HepG2 (cell line): ENCODE data around the gene TMEM80. TPM values are rescaled to one million over a fixed set of nuclear protein-coding genes. Genes with fewer than 3 reads are reported as not detected.

Source experiments
- ATAC-seq: fragments of 200-7000 bp; cut with Tn5 transposase; 3 replicates; pipeline ENCODE4 v1.9.1; 2020; ENCODE audit warnings: mild to moderate bottlenecking, moderate library complexity
- BruUV-seq: library from RNA; stranded (reverse); fragments of 400-500 nt; replicated peaks from 2 replicates; lab custom pipeline; 2021; lab: Mats Ljungman, UMichigan
- CTCF ChIA-PET: fragments of 300-600 bp; formaldehyde crosslinking; extraction: SDS; loops from one replicate; lab custom pipeline; 2021; ENCODE audit warnings: low total read pairs, inconsistent platforms, low intra/inter-chr PET ratio; lab: Yijun Ruan, JAX
- POLR2A ChIA-PET: fragments of 350-600 bp; sonication (Branson Sonifier 250); formaldehyde crosslinking; loops from one replicate; lab custom pipeline; 2020; ENCODE audit warnings: antibody characterized with exemption, inconsistent platforms; lab: Yijun Ruan, JAX
- DNase-seq: peaks from one replicate; pipeline ENCODE4 v3.0.0-alpha.2; 2015; ENCODE audit warnings: low spot score
- FAIRE-seq: peaks from 3 replicates; lab custom pipeline; 2011; peaks lifted over from hg19 to GRCh38; lab: Jason Lieb, UNC
- H2AFZ ChIP-seq: one replicate; pipeline ENCODE4 v1.6.1; 2011; ENCODE audit warnings: low read length, inconsistent platforms
- H3K27ac ChIP-seq: fragments of 300-600 bp; 3 replicates; pipeline ENCODE4 v1.8.0; 2011; ENCODE audit warnings: mixed run types, mild to moderate bottlenecking, mixed read lengths, low read length, inconsistent platforms; ENCODE audit not compliant: insufficient read depth; ENCODE audit errors: extremely low read length
- H3K27me3 ChIP-seq, 2 experiments: fragments of 200-600 bp in 1 of 2; 2 replicates in 1 of 2; 3 replicates in 1 of 2; pipeline versions ENCODE4 v1.6.0 to v1.8.0; 2011; ENCODE audit warnings: low read length in 2 of 2, mild to moderate bottlenecking in 2 of 2, moderate library complexity in 2 of 2, inconsistent platforms in 1 of 2; ENCODE audit not compliant: insufficient read depth in 2 of 2, control insufficient read depth in 1 of 2
- H3K36me3 ChIP-seq, 2 experiments: fragments of 200-600 bp in 1 of 2; replicated peaks in 1 of 2; 2 replicates in 1 of 2; 3 replicates in 1 of 2; pipeline versions ENCODE4 v1.5.1 to v1.8.0; 2011; ENCODE audit warnings: low read length in 2 of 2, inconsistent platforms in 1 of 2; ENCODE audit not compliant: insufficient read depth in 2 of 2, control insufficient read depth in 1 of 2
- H3K4me1 ChIP-seq: 2 replicates; pipeline ENCODE4 v1.5.1; 2012; ENCODE audit warnings: low read length, inconsistent platforms; ENCODE audit not compliant: insufficient read depth
- H3K4me2 ChIP-seq: 2 replicates; pipeline ENCODE4 v1.6.0; 2011; ENCODE audit warnings: low read depth, low read length, inconsistent platforms
- H3K4me3 ChIP-seq, 3 experiments: fragments of 200-600 bp in 1 of 3; sonication (generic), shearing (Covaris generic) in 1 of 3; replicated peaks in 1 of 3; 2 replicates each; pipeline ENCODE4 v1.5.1; 2011 to 2016; ENCODE audit warnings: low read length in 3 of 3, inconsistent platforms in 2 of 3, low read depth in 2 of 3, mild to moderate bottlenecking in 2 of 3, control low read depth in 1 of 3, mixed read lengths in 1 of 3; ENCODE audit not compliant: insufficient read depth in 1 of 3
- H3K79me2 ChIP-seq: one replicate; pipeline ENCODE4 v1.6.1; 2011; ENCODE audit warnings: low read length, inconsistent platforms; ENCODE audit not compliant: insufficient read depth
- H3K9ac ChIP-seq: 2 replicates; pipeline ENCODE4 v1.6.0; 2011; ENCODE audit warnings: mild to moderate bottlenecking, low read depth, low read length, inconsistent platforms; ENCODE audit not compliant: insufficient read depth
- H3K9me3 ChIP-seq: 2 replicates; pipeline ENCODE4 v1.5.1; 2012; ENCODE audit warnings: mild to moderate bottlenecking, low read length
- H4K20me1 ChIP-seq: 2 replicates; pipeline ENCODE4 v1.6.0; 2011; ENCODE audit warnings: inconsistent platforms, mild to moderate bottlenecking, low read length, moderate library complexity; ENCODE audit not compliant: insufficient read depth
- AGO2 ChIP-seq: fragments of 200-400 bp; formaldehyde crosslinking; optimal IDR thresholded peaks from 2 replicates; pipeline ENCODE3; 2017; ENCODE audit warnings: mild to moderate bottlenecking, low read depth, low read length, moderate library complexity
- BCL6 ChIP-seq: IDR thresholded peaks from 2 replicates; pipeline ENCODE4 v1.6.1; 2016; ENCODE audit warnings: missing genetic modification reagents, missing compliant biosample characterization
- ETV5 ChIP-seq: IDR thresholded peaks from 2 replicates; pipeline ENCODE4 v1.6.1; 2018; ENCODE audit warnings: missing biosample characterization, missing genetic modification reagents, inconsistent platforms, borderline replicate concordance
- JDP2 ChIP-seq: sonication (generic); formaldehyde crosslinking; IDR thresholded peaks from 2 replicates; pipeline ENCODE4 v1.8.1; 2022; ENCODE audit warnings: missing genetic modification reagents, borderline replicate concordance
- JUNB ChIP-seq: sonication (generic); formaldehyde crosslinking; IDR thresholded peaks from 2 replicates; pipeline ENCODE4 v1.8.0; 2022; ENCODE audit warnings: missing genetic modification reagents, mild to moderate bottlenecking, borderline replicate concordance
- POLR2AphosphoS2 ChIP-seq: IDR thresholded peaks from 2 replicates; pipeline ENCODE4 v1.6.1; 2011; ENCODE audit warnings: low read depth, low read length, improper control_type of control experiment
- RARA ChIP-seq: IDR thresholded peaks from 2 replicates; pipeline ENCODE4 v1.6.1; 2016; ENCODE audit warnings: missing genetic modification reagents, missing compliant biosample characterization
- ZNF567 ChIP-seq: sonication (generic); formaldehyde crosslinking; IDR thresholded peaks from 2 replicates; pipeline ENCODE4 v1.8.1; 2023; ENCODE audit warnings: mild to moderate bottlenecking, missing genetic modification reagents, borderline replicate concordance
- ZNF747 ChIP-seq: sonication (generic); formaldehyde crosslinking; IDR thresholded peaks from 2 replicates; pipeline ENCODE4 v1.8.1; 2023; ENCODE audit warnings: missing genetic modification reagents, mild to moderate bottlenecking, borderline replicate concordance
- ZSCAN25 ChIP-seq: sonication (generic); formaldehyde crosslinking; IDR thresholded peaks from 2 replicates; pipeline ENCODE4 v1.8.0; 2022; ENCODE audit warnings: mild to moderate bottlenecking, missing genetic modification reagents
- WGBS: methylation state at CpG from one replicate; pipeline ENCODE4 v1.1.6; 2017; ENCODE audit warnings: low lambda C conversion rate; 5-methylcytosine and 5-hydroxymethylcytosine counted together
- in situ Hi-C: cut with HindIII; loops from 2 replicates; pipeline ENCODE4 v1.10.0; 2017; ENCODE audit warnings: low pct_unique_long_range_greater_than_20kb; ENCODE audit not compliant: extremely low pct_ligation_motif_present
- intact Hi-C: fragments of 100-400 bp; cut with micrococcal nuclease; formaldehyde crosslinking; loops from one replicate; pipeline ENCODE4 v1.10.0; 2022; ENCODE audit not compliant: unreplicated experiment
- polyA plus RNA-seq, 8 experiments: library from polyadenylated mRNA; depleted of rRNA in 3 of 8; stranded (reverse) in 7 of 8; unstranded in 1 of 8; fragments of >200 nt; fragmentation: Illumina TruSeq in 4 of 8; extraction: Trizol in 4 of 8; gene quantifications; 2 replicates each; pipeline versions ENCODE4 v1.2.1 to v1.2.3, GENCODE V29; 2011 to 2016; ENCODE audit warnings: low read depth in 4 of 8, missing spikeins in 1 of 8, mixed read lengths in 1 of 8; ENCODE audit not compliant: insufficient read depth in 1 of 8
- total RNA-seq, 5 experiments: library from RNA; depleted of rRNA; stranded (reverse); fragments of >200 nt; fragmentation: Illumina TruSeq; extraction: Trizol; gene quantifications; 2 replicates each; pipeline ENCODE4 v1.2.3, GENCODE V29; 2016; ENCODE audit warnings: low read depth in 1 of 5
- TF ChIP-seq, protein P1 (sequence below): sonication (generic); formaldehyde crosslinking; IDR thresholded peaks from 2 replicates; pipeline ENCODE4 v1.8.1; 2023; ENCODE audit warnings: missing genetic modification reagents, mild to moderate bottlenecking, borderline replicate concordance

The TMEM80 gene
- total and polyA plus RNA-seq, 2 of the 13 experiments (the other 11 are each of a cell fraction or from before 2014, with no cell fraction given), result 5.6 to 17.1 TPM

DNA sequence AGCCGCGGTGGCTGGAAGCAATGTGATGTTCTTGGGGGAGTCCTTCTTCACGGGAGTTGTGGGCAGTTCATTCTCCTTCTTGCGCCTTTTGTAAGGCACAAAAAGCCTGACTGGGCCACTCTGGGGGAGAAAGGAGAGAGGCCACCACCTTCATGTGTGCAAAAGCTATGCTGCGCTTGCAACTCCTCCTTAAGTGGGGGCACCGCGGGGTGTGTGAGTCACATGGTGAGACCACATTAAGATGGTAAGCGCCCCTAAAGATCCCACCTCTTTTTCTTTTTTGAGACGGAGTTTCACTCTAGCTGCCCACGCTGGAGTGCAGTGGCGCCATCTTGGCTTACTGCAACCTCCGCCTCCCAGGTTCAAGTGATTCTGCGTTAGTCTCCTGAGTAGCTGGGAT, 14.6 kb upstream of the TMEM80 start:
- H3K4me3 ChIP-seq, result no peak overlapping the region
- in situ Hi-C loops, result no loop called here
- POLR2A ChIA-PET, result interaction anchor here (1.3 kb wide), 1 partner anchor 15 kb away, joined by 3 read pairs; the partner anchor contains the start of gene TMEM80

DNA sequence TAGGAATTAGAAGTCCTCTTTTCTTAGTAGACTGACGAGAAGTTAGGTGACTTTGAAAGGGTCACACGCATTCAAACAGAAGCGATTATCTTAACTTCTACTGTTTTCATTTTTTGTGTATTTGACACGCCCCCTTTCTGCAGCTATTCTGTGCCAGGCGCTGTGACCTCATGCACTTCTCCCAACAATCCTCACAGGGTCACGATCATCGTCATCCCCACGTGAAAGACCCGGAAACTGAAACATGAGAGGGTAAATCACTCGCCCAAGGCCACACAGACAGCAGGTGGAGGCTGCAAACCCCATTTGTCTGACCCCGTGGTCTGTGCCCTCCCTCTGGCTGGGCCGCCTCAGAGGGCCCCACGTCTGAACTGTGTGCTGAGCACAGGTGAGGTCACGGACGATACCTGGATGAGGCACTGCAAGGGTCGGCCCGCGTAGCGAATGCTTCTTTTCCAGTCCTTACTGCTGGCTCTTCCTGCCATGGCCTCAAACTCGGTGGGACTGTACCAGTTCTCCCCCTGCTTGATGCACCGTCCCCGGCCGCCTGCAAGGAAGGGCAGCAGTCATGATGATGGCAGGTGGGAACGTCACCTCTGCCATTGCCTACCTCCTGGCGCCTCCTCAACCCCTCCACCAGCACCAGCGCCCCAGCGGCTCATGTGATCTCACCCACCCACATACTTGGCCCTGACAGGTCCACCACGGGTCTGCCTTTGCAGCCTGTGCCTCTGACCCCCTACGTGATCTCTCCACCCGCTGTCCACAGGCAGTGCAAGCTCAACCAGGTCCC, 9.0 kb upstream of the TMEM80 start:
- Histone ChIP-seq H3K79me2 (peaks cover 9% of the 10 kb centered on the region), H4K20me1 (no peaks in the 10 kb centered on the region), H3K4me1 (no peaks in the 10 kb centered on the region), H3K27ac (no peak overlapping the region), H2AFZ (no peak overlapping the region), H3K4me3 (no peak overlapping the region), H3K9ac (no peak overlapping the region), H3K4me2 (no peak overlapping the region), H3K36me3 (peaks cover 31 to 86% of the 10 kb centered on the region in 2 experiments), H3K27me3 (no peaks in the 10 kb centered on the region; a peak in 1 of 5 replicates), H3K9me3 (no peaks in the 10 kb centered on the region)
- DNase-seq, result no peak
- TF ChIP-seq AGO2, result peak; percentile 25
- no peak for TF ChIP-seq ZNF747 (CRISPR knock-in tag)
- 0 out of 2 replicates have a peak, but pooled peaks have one; percentile 38 for TF ChIP-seq POLR2AphosphoS2
- ChIA-PET POLR2A (no interaction called here), CTCF (no interaction called here)
- no peak for ATAC-seq
- 98% methylated on average over 27 of the region's 30 CpGs for WGBS
- FAIRE-seq, result no peak
- intact Hi-C loops (no loop called here), in situ Hi-C loops (no loop called here)
- no TSS peak for BruUV-seq

More for the DNA sequence above, 14.6 kb upstream of the TMEM80 start:
- 96% methylated on average over 13 of the region's 13 CpGs for WGBS
- Histone ChIP-seq H3K4me1 (no peaks in the 10 kb centered on the region), H3K27ac (no peak overlapping the region), H3K79me2 (no peaks in the 10 kb centered on the region), H3K9me3 (no peaks in the 10 kb centered on the region), H4K20me1 (no peaks in the 10 kb centered on the region), H3K4me2 (no peak overlapping the region), H3K9ac (no peak overlapping the region), H3K27me3 (no peaks in the 10 kb centered on the region; a peak in 1 of 5 replicates), H2AFZ (no peak overlapping the region), H3K36me3 (peaks cover 17 to 67% of the 10 kb centered on the region in 2 experiments; a peak in 4 of 5 replicates)
- DNase-seq (no peak), FAIRE-seq (no peak), ATAC-seq (no peak)
- CTCF ChIA-PET, result no interaction called here
- no TSS peak for BruUV-seq
- intact Hi-C loops, result no loop called here
- TF ChIP-seq, protein P1, sequence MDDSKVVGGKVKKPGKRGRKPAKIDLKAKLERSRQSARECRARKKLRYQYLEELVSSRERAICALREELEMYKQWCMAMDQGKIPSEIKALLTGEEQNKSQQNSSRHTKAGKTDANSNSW (CRISPR knock-in tag), result no peak
- no peak for TF ChIP-seq ZNF567 (CRISPR knock-in tag)
- TF ChIP-seq RARA, result no peak
- TF ChIP-seq ZSCAN25 (CRISPR knock-in tag), result no peak
- no peak for TF ChIP-seq ETV5
- TF ChIP-seq BCL6 (CRISPR knock-in tag), result no peak
- no peak for TF ChIP-seq JUNB (CRISPR knock-in tag)
- no peak for TF ChIP-seq JDP2
